Measurements from ENCODE around the gene SLK.

DNA sequence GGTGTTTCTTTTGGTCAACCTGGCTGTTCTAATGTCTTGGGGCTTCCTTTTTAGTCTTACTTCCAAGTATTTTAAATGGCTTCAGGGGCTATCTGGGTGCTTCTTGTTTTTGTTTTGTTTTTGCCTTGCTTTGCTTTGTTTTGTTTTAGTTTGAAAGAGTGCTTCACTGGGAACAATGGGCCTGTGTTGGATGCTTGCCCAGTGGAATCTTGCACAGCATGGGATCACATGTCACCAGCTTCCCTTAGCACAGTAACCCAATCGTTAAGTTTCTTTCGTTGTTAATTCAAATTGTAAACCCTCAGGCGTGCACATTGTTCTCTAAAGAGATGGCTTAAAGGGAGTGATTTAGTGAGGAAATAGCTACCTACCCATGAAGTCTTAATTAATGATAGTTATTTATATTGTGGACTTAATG lies 109.8 kb downstream of the SLK start:
- no peak for TF ChIP-seq RFX5 (IDR thresholded peaks at IDR 0.05; ENCODE audit: low read depth, low read length)
- no peak for TF ChIP-seq SMC3 (IDR thresholded peaks at IDR 0.05; ENCODE audit: low read depth, low read length)
- TF ChIP-seq, protein P1, sequence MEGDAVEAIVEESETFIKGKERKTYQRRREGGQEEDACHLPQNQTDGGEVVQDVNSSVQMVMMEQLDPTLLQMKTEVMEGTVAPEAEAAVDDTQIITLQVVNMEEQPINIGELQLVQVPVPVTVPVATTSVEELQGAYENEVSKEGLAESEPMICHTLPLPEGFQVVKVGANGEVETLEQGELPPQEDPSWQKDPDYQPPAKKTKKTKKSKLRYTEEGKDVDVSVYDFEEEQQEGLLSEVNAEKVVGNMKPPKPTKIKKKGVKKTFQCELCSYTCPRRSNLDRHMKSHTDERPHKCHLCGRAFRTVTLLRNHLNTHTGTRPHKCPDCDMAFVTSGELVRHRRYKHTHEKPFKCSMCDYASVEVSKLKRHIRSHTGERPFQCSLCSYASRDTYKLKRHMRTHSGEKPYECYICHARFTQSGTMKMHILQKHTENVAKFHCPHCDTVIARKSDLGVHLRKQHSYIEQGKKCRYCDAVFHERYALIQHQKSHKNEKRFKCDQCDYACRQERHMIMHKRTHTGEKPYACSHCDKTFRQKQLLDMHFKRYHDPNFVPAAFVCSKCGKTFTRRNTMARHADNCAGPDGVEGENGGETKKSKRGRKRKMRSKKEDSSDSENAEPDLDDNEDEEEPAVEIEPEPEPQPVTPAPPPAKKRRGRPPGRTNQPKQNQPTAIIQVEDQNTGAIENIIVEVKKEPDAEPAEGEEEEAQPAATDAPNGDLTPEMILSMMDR (conservative IDR thresholded peaks at IDR 0.05; ENCODE audit: low read depth, low read length) = no peak
- no peak for TF ChIP-seq MXI1 (IDR thresholded peaks at IDR 0.05; ENCODE audit: borderline replicate concordance, low read depth, low read length)
- TF ChIP-seq POLR2A (IDR thresholded peaks at IDR 0.05; ENCODE audit: low read depth, low read length) = no peak
- TF ChIP-seq MAFK (IDR thresholded peaks at IDR 0.05; ENCODE audit: low read depth, low read length) = no peak
- TF ChIP-seq, protein P2, sequence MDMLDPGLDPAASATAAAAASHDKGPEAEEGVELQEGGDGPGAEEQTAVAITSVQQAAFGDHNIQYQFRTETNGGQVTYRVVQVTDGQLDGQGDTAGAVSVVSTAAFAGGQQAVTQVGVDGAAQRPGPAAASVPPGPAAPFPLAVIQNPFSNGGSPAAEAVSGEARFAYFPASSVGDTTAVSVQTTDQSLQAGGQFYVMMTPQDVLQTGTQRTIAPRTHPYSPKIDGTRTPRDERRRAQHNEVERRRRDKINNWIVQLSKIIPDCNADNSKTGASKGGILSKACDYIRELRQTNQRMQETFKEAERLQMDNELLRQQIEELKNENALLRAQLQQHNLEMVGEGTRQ (IDR thresholded peaks at IDR 0.05; ENCODE audit: low read depth, low read length) = no peak
- no peak for TF ChIP-seq RCOR1 (IDR thresholded peaks at IDR 0.05; ENCODE audit: insufficient replicate concordance, low read length)
- TF ChIP-seq MAZ (IDR thresholded peaks at IDR 0.05; ENCODE audit: borderline replicate concordance, low read depth, low read length) = no peak
- TF ChIP-seq RAD21 (IDR thresholded peaks at IDR 0.05; ENCODE audit: low read length) = no peak

Measured in IMR-90 (cell line).